ENCODE data around the gene MAEA. TPM values are rescaled to one million over a fixed set of nuclear protein-coding genes. Genes with fewer than 3 reads are reported as not detected.

The MAEA gene
- total RNA-seq, 4 donors from 2014 or later = 114 to 211 (median 168) TPM

GRCh38 chr4:1243451-1244080, 46.1 kb upstream of the MAEA start:
- peak; percentile 11 for DNase-seq
- TF ChIP-seq POLR2AphosphoS5 (IDR thresholded peaks at IDR 0.05) (no peak), POLR2A (IDR thresholded peaks at IDR 0.05) (no peak)

DNA sequence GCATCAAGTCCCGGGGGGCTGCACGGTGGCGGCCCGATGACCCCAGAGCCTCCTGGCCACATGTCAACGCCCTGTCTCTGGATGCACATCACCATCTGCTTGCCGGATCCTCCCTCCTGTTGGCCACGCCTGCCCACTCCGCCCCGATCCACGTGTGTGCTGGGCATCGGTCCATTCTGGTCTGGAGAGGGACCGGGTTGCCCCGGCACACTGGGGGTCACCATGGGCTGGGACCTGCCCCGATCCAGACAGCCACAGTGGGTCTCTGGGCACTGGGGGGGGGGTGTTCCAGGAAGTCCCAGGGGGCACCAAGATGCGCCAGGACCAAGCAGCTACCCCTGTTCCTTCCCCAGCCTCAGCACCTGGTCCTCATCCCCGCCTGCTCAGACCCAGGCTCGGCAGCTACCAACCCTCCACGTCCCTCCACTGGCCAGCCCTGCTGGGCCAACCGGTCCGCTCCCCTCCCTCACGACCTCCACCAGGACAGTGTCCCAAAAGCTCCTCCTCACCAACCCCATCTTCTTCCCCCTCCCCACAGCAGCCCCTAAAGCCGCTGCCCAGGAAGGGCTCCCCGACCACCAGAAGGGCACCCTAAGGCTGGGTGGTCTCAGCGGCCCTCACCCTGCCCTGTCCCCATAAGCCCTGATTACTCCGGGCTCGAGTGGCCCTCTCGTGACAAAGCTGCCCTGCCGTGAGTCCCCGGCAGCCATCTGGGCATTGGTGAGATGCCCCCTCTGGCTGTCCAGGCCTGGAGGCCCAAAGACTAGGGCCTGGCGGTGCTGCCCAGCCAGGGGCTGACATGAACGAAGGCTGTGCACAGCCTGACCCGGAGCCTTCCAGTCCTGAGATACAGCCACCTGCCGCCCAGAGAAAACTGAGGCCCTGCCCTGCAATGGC, 45.4 kb upstream of the MAEA start:
- in situ Hi-C loops (cut with MboI; ENCODE audit: low pct_ligation_motif_present in 1 of 4, low pct_unique_long_range_greater_than_20kb in 1 of 4, low sequenced_read_pairs in 3 of 4) = no loop called here
- H3K4me1 ChIP-seq = peaks cover 57 to 69% (median 62%) of the 10 kb centered on the region in 4 donors

More at GRCh38 chr4:1243451-1244080, 46.1 kb upstream of the MAEA start:
- in situ Hi-C loops (cut with MboI; ENCODE audit: low pct_ligation_motif_present in 1 of 4, low pct_unique_long_range_greater_than_20kb in 1 of 4, low sequenced_read_pairs in 3 of 4) (no loop called here), intact Hi-C loops (cut with DNase I; ENCODE audit: low total_unique reads) (no loop called here)
- WGBS, 2 donors (ENCODE audit: low coverage in 1 of 2) = 79% methylated on average over 15 of the region's 15 CpGs; no CpG with 5 or more reads in 1 of the 2 donors
- H3K27ac ChIP-seq = no peak overlapping the region
- H3K27me3 ChIP-seq = no peaks in the 10 kb centered on the region
- no peaks in the 10 kb centered on the region for H3K9me3 ChIP-seq
- peaks cover 0 to 10% (median 0%) of the 10 kb centered on the region in 4 donors for H3K36me3 ChIP-seq
- no peak overlapping the region for H3K4me3 ChIP-seq
- H3K4me1 ChIP-seq = peaks cover 57 to 69% (median 62%) of the 10 kb centered on the region in 4 donors

DNA sequence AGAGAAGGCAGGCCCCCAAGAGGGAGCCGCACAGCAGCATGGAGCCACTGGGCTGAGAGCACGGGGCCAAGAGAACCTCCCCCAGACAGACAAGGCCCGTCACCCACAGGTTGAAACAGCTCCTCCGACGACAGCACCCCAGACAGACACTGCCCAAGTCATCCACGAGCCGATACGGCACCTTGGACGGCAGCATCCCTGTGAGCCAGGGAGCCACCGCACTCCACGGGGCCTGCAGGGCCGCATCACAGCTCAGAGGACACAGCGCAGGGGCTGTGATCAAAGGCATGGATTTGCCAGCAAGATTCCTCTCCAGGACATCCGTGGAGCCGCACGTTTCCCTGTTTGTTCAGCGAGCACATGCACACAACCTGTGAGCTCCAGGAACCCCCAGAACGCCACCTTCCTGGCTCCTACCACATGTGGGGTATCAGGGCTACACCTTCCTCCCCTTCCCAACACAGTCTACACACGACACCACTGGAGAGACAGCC, 44.7 kb upstream of the MAEA start:
- intact Hi-C loops (cut with DNase I; ENCODE audit: low total_unique reads) = loop anchor here (5.0 kb wide), 1 partner anchor 33 kb away; no protein-coding TSS in a partner anchor

More for the DNA sequence above, 45.4 kb upstream of the MAEA start:
- peaks cover 0 to 10% (median 0%) of the 10 kb centered on the region in 4 donors for H3K36me3 ChIP-seq
- WGBS, 2 donors (ENCODE audit: low coverage in 1 of 2) = 69% methylated on average over 33 of the region's 33 CpGs; no CpG with 5 or more reads in 1 of the 2 donors
- DNase-seq = peak; percentile 16
- TF ChIP-seq, protein P1, sequence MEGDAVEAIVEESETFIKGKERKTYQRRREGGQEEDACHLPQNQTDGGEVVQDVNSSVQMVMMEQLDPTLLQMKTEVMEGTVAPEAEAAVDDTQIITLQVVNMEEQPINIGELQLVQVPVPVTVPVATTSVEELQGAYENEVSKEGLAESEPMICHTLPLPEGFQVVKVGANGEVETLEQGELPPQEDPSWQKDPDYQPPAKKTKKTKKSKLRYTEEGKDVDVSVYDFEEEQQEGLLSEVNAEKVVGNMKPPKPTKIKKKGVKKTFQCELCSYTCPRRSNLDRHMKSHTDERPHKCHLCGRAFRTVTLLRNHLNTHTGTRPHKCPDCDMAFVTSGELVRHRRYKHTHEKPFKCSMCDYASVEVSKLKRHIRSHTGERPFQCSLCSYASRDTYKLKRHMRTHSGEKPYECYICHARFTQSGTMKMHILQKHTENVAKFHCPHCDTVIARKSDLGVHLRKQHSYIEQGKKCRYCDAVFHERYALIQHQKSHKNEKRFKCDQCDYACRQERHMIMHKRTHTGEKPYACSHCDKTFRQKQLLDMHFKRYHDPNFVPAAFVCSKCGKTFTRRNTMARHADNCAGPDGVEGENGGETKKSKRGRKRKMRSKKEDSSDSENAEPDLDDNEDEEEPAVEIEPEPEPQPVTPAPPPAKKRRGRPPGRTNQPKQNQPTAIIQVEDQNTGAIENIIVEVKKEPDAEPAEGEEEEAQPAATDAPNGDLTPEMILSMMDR (IDR thresholded peaks at IDR 0.05) = no peak
- TF ChIP-seq EP300 (IDR thresholded peaks at IDR 0.05; ENCODE audit: low read depth) (no peak), POLR2AphosphoS5 (IDR thresholded peaks at IDR 0.05) (no peak)
- no peaks in the 10 kb centered on the region for H3K9me3 ChIP-seq
- intact Hi-C loops (cut with DNase I; ENCODE audit: low total_unique reads) = no loop called here
- H3K27me3 ChIP-seq = no peaks in the 10 kb centered on the region
- H3K4me3 ChIP-seq = no peak overlapping the region
- H3K27ac ChIP-seq = no peak overlapping the region

GRCh38 chr4:1245481-1246051, 44.1 kb upstream of the MAEA start:
- 88% methylated on average over 26 of the region's 26 CpGs; no CpG with 5 or more reads in 1 of the 2 donors for whole genome bisulfite sequencing, 2 donors (ENCODE audit: low coverage in 1 of 2)
- in situ Hi-C loops (cut with MboI; ENCODE audit: low pct_ligation_motif_present in 1 of 4, low pct_unique_long_range_greater_than_20kb in 1 of 4, low sequenced_read_pairs in 3 of 4) = no loop called here
- Histone ChIP-seq H3K27ac (peak overlapping the region in 2 of 4 donors; percentile 95 to 100), H3K9me3 (no peaks in the 10 kb centered on the region), H3K4me1 (peaks cover 61 to 80% (median 70%) of the 10 kb centered on the region in 4 donors), H3K27me3 (no peaks in the 10 kb centered on the region), H3K4me3 (no peak overlapping the region), H3K36me3 (peaks cover 0 to 5% (median 0%) of the 10 kb centered on the region in 4 donors)
- TF ChIP-seq POLR2A (IDR thresholded peaks at IDR 0.05) (no peak), POLR2AphosphoS5 (IDR thresholded peaks at IDR 0.05) (no peak), EP300 (IDR thresholded peaks at IDR 0.05; ENCODE audit: low read depth) (no peak)
- TF ChIP-seq, protein P1 (IDR thresholded peaks at IDR 0.05) = no peak
- peak; percentile 6 for DNase-seq
- intact Hi-C loops (cut with DNase I; ENCODE audit: low total_unique reads) = loop anchor here (2.0 to 5.0 kb wide), 2 partner anchors 33 to 81 kb away; no protein-coding TSS in a partner anchor

More for the DNA sequence above, 44.7 kb upstream of the MAEA start:
- no peak for TF ChIP-seq EP300 (IDR thresholded peaks at IDR 0.05; ENCODE audit: low read depth)
- TF ChIP-seq POLR2AphosphoS5 (IDR thresholded peaks at IDR 0.05) = no peak
- WGBS, 2 donors (ENCODE audit: low coverage in 1 of 2) = 90% methylated on average over 14 of the region's 19 CpGs; no CpG with 5 or more reads in 1 of the 2 donors
- Histone ChIP-seq H3K4me1 (peaks cover 57 to 75% (median 65%) of the 10 kb centered on the region in 4 donors), H3K4me3 (no peak overlapping the region), H3K27me3 (no peaks in the 10 kb centered on the region), H3K9me3 (no peaks in the 10 kb centered on the region), H3K36me3 (peaks cover 0 to 7% (median 0%) of the 10 kb centered on the region in 4 donors), H3K27ac (no peak overlapping the region)
- in situ Hi-C loops (cut with MboI; ENCODE audit: low pct_ligation_motif_present in 1 of 4, low pct_unique_long_range_greater_than_20kb in 1 of 4, low sequenced_read_pairs in 3 of 4) = no loop called here
- DNase-seq = no peak

Data from transverse colon (tissue), 4 donors.